GM11168 (cell line): ENCODE results near the gene LRCH4.

ENCODE experiments used
- in situ Hi-C: fragments of 300-500 bp; cut with MboI; formaldehyde crosslinking; loops from one replicate; pipeline ENCODE4 v1.12.0; 2022; ENCODE audit warnings: low sequenced_read_pairs; ENCODE audit not compliant: unreplicated experiment

LRCH4 gene

DNA sequence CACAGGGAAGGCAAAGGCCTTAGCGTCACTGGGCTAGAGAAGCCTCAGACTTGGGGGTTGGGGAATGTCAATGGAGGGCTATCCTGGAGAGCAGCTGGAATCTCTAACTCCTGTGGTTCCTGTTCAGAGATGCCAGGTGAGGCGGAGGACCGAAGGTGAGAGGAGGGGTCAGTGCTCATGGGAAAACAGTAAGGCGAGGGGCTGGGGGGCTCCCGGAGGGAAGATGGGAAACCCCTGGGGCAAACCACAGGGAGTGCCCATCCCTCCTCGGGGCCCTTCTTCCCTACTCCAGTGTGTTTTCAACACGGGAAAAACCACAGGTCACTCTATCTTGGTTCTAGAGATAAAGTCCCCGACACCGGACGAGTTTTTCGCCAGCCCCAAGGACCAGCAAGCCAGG is 3.3 kb downstream of the LRCH4 start:
- in situ Hi-C loops, result no loop called here

DNA sequence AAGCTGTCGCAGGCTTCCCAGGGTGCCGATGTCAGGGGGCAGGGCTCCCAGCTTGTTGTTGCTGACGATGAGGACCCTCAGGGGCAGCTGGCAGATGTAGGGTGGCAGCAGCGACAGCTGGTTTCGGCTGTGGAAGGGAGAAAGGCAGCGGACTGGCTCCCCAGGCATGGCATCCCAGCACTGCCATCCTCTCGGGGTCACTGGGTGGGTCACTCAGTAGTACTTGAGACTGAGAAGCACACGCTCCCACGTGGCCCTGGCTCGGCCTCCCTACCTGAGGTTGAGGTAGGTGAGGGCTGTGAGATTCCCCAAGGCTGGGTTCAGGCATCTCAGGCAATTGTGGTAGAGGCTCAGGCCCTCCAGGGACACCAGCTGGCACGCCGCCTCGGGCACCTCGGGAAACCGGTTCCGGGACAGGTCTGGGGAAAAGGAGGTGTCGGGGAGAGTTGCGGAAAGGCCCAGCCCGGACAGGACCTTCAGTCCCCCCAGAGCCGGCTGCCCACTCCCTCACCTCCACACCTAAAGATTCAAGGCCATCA is 3.8 kb downstream of the LRCH4 start:
- in situ Hi-C loops, result no loop called here

DNA sequence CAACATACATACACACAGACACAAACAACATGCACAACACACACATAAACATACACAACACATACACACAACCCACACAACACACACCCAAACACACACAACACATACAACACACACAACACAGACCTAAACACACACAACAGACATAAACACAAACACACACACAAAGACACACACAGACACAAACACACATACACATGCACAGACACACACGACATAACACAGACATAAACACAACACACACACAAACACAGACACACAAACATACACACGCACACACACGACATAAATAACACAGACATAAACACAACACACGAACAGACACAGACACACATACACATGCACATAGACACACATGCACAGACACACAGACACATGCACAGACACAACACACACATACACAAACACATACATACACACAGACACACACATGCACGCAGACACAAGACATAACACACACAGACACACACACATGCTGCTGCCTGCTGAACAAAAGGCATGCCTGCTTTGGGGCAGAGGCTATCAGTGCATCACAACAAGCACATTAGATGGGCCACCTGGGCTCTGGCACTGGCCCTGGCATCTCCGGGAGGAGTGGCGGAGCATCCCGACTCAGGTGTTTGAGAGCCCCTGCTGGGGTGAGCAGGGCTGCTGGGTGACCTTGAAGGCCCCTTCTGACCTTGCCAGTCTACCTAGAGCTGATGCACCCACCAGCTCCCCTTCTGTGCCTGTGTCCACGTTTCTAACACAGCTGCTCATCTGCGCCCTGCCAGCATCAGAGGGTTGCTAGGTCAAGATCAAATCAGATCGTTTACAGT is 5.3 kb downstream of the LRCH4 start:
- in situ Hi-C loops, result no loop called here

DNA sequence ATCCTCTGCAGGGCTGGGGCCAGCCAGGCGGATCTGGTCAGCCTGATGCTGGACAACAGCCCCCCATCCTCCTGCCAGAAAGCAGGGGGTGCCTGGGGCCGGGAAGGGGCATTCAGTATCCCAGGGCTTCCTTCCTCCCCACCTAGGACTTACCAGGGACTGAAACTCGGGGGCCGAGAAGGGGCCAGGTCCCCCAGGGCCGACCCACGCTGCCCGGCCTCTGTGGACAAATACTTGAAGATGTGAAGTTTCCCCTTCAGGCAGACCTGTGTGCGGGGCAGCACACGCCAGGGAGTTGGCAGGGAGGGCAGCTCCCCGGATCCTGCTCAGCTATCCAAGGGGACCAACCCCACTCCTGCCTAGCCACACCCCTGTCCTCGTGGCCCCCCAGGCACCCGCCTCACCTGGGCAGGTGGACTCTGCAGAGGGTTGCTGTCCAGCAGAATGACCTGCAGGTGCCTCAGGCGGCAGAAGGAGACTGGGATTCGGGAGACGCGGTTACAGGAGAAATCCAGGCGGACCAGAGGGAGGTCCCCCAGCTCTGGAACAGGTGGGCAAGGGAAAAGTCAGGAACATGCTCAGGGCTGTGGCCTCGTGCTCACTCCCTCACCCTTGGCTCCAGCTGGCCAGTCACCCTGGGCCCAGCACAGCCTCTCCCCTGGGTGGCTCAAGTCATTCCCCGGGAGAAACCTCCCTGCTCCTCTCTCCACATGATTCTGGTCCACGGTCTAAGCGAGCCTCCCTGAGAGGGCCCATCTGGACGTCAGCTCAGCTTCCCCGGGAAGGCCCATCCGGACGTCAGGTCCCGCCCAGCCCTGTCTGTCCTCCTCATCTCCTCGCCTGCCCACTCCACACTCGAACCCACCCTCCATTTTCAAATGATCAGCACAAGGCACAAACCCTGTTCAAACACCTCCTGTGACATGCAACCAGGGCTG is 7.4 kb downstream of the LRCH4 start:
- in situ Hi-C loops, result no loop called here

DNA sequence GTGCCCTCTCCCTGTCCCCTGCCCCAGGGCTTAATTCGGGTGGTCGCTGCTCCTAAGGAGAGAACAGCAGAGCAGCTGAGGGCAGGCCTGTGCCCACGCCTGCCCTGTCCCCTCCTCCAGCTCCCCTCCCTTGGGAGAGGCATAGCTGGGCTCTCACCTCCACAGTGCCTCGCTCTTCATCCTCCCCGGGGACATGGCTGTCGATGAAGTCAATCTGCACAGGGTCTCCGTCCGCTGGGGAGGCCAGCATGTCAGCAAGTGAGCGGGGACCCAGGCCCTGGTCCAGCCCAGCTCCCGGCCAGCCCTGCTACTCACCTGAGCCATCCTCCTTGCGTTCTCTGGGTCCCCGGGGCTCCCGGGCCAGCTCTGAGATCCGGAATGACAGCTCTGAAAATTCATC is 8.4 kb downstream of the LRCH4 start:
- in situ Hi-C loops, result no loop called here

DNA sequence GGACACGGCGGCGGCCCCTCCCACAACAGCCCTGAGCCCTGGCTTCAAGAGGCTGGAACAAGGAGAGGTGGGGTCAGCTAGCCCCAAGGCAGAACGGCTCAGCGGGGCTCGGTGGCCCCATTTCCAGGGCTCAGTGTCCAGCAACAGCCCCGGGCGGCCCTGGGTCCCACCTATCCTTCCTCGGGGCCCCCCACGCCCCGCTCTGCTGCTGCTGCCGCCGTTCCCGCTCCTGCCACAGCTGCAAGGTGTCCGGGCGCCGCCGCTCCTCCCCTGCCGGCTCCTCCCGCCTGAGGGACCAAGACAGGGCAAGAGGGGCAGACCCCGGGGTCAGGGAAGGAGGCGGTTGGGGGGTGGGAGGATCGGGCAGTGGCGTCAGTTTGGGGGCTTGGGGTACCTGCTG is 8.8 kb downstream of the LRCH4 start:
- in situ Hi-C loops, result no loop called here

DNA sequence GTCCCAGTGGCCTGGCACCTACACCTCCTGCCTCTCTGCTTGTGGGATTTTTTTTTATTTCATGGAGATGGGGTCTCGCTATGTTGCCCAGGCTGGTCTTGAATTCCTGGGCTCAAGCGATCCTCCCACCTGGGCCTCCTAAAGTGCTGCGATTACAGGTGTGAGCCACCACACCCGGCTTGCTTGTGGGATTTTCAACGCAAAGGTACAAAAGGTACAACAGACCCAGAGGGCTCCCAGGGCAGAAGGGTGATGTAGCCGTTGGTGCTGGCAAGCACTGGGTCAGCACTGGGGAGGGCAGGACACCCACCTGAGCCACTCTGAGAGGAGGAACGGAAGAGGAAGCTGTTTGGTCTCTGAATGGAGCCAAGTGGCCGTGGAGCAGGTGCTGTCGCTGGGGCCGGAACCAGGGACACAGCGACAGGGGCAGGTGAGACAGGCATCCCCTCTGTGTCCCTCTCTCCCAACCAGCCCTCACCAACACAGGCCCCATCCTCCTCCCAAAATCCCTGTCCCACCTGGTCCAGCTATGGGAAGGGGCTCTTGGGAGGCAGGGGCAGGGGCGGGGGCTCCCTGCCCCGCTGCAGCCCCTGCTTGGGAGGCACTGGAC is 9.4 kb downstream of the LRCH4 start:
- in situ Hi-C loops, result no loop called here

DNA sequence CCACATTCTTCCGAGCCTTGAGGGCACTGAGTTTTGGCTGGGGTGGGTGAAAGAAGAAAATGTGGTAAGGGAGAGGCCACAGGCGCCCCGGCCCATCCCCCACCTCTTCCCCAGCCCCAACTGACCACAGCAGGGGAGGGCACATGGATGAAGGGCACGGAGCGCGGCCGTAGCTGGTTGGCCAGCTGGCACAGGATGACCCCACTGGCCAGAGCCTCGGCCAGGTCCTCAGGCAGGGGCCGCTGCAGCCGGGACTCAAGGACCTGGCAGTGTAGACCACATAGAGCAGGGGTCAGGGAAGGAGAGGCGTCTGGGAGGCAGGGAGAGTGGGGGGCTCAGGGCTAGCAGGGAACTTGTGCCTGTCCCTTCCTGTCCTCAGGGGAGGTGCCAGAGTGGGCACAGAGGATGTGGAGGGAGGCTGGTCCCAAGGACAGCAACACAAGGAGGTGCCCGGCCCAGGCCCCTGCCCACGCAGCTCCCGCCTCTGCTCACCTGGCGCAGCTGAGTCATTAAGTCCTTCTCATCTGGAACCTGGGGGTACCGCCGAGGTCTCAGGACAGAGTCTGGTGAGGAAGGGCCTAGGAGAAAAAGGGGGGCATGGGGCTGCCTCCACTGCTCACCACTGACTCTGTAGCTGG is 10.1 kb downstream of the LRCH4 start:
- in situ Hi-C loops, result no loop called here

DNA sequence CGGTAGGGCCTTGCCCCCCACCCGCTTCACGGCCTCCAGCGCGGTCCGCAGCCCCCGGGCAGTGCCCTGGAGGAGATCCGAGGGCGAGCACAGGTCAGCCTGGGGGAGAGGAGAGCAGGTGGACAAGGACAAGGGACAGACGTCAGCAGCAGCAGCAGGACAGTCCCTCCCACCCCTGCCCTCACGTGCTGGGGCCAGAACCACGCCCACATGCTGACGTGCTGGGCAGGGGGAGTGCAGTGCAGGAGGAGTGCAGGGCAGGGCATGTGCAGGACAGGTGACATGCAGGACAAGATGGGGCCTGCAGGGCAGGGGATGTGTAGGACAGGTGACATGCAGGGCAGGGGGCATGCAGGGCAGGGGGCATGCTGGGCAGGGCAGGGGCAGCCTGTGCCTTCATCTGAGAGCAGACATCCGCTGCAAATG is 10.7 kb downstream of the LRCH4 start:
- in situ Hi-C loops, result no loop called here

DNA sequence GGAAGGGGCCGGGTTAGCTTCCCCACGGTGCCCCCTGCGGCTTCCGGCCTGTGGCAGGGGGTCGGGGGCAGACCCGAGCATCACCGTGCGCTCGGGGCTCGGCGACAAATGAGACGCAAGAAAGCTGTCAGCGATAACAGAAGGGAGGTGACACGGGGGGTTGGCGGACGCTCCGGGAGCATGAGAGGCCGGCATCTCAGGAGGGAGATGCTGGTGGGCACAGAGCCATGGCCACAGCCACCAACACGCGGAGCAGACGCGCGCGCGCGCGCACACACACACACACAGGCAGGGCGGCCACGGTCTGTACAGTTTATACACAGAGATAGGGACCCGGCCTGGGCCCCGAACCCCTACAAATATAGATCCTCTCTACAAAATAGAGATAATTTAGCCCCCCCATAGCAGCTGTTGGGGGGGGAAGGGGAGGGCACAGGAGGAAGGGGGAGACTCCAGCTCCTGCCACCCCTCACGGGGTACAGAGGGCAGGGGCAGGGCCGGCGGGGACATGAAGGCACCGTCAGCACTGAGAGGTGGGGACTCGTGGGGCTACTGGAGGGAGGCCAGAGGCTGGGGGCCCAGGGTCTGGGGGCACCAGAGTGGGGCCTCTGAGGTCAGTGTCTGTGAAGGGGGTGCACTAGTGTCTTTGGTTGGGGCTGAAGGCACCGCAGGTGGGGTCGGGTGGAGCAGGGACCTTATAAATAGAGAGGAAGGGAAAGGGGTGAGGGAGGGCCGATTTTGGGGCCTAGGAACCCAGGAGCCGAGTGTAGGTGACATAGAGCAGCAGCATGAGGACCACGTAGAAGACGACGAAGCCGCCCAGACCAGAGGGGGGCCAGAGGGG is 11.3 kb downstream of the LRCH4 start:
- in situ Hi-C loops, result no loop called here

DNA sequence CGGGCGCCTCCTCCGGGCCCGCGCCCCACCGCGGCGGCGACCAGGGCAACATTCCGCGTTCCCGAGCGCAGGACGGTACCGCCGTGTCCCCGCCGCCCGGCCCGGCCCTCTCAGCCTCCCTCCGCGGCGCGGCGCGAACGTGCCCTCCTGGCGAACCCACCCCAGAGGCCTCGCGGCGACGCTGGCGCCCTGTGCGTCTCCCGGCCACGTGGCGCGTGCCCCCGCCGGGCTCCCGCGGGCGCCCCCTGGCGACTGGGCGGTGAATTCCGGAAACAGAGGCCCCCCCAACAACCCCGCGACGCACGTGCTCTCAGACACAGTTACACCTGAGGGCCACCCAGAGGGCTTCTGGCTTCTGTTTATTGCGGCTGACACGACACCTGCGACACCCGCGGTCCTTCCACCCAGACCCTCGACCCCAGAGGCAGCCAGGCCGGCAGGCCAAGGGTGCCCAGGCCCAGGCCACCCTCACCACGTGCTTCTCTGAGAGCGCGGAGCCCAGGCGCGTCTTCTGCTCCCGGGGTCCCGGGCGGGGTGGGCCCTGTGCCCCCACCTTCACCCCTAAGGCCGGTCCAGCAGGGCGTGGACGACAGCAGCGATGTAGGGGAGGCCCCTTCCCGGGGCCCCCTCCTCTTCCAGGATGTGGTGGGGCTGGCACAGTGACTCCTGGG is 12.1 kb downstream of the LRCH4 start, which contains the start of gene SAP25:
Gene SAP25, minus strand, starts transcription at position 210 of the 671 bp plus-strand sequence. Its CDS starts 158 bp downstream, at position 52.
- in situ Hi-C loops, result no loop called here

DNA sequence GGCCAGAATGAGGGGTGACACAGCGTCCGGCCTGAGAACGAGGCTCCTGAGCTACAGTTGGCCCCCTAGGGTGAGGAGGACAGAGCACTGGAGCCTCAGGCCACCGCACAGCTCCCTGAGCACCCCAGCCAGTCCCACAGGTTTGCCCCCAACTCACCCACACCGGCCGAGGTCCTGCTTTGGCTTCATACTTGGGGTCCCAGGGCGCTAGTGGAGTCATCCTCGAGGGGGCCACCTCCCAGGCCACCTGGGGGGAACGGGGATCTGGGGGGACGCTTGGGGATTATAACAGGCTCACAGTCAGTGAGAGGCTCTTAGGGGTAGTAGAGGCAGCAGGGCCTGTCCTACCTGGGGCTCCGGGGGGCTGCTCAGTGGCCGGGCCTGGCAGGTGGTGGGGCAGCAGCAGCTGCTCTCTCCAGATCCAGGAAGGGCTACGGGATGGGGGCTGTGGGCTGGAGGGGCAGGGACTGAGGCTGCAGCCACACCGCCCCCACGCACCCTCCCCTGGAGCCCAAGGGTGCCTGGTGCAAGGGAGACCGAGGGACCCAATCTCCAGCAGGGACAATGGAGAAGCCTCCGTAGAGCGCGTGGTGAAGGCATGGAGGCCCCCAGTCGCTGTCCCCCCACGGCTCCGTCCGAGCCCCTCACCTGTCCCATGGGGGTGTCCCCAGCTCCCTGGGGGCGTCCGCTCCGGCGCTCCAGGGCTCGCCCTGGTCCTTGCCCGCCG is 12.8 kb downstream of the LRCH4 start:
- in situ Hi-C loops, result no loop called here

DNA sequence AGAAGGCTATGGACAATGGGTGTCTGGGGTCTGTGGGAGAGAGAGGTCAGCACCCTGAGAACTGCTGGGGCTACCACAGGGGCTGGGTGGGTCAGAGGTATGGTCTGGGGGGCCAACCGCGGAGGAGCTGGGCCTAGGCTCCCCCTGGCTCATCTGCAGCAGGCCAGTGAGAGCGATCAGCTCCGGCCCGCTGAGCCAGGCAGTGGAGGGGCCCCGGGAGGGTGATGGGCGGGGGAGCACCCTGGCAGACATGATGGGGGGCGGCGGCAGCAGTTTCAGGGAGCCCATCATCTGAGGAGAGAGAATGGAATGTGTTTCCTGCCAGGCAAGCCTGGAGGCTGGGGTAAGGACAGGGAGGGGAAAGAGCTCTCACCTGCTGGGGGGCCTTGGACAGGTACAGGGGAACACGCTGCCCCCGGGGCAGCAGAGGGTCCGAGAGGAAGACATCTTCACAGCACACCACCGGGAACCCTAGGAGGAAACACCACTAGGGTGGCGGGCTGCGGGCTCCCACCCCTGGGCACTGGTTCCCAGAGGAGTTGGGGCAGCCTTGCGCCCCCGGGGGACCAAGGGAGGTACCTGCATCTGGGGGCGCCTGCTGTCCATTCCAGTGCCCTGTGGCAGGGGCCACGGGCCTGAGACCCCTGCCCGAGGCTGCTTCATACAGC is 13.5 kb downstream of the LRCH4 start:
- in situ Hi-C loops, result no loop called here

DNA sequence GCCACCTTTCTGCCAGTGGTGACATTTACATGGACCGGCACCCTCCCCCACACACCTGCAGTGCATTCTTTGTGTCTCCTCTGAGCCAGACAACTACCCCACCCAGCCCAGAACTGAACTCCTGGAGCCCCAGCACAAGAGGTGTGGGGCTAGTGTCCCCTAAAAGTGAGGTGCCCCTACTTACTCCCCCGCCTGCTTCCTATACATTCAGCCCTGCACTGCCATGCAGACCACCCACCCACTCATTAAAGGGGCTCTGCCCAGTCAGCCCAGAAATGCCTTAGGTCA is 14.2 kb downstream of the LRCH4 start:
- in situ Hi-C loops, result no loop called here

DNA sequence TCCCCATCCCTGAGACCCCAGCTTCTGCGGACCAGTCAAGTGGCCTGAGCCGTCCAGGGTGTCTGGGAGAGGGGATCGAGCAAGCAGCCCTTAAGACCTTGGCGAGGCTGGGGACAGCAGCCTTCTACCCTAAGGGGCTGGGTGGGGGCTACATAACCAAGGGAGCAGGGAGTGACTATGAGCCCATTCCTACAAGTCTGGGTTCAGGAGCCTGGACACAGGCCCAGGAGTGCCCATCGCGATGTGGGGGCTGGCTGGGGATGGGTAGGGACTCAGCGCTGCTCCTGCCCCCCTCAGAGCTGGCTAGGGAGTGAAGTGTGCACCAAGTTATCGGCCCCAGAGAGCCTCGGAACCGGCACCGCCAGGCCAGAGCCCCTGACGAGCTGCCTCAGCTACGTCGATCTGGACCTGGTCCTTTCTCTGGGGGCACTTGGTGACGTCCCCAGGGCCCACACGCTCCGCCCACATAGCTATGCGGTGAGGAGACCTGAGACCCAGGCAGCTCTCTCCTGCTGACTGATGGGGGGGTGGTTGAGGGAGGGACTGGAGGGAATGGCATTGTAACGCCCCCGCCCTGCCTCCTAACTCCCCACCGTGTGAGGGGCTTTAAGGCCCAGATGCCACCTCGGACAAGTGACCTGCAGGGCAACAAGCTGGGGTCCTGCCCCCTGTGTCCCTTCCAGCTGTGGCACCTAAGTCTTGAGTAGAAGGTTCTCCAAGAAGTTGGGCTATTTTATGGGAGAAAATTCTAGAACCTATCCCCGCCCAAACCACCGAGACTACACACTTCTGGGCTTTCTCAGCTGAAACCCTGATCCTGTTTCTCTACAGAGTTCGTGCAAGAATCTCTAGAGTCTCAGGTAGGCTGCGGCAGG is 14.7 kb downstream of the LRCH4 start:
- in situ Hi-C loops, result no loop called here

DNA sequence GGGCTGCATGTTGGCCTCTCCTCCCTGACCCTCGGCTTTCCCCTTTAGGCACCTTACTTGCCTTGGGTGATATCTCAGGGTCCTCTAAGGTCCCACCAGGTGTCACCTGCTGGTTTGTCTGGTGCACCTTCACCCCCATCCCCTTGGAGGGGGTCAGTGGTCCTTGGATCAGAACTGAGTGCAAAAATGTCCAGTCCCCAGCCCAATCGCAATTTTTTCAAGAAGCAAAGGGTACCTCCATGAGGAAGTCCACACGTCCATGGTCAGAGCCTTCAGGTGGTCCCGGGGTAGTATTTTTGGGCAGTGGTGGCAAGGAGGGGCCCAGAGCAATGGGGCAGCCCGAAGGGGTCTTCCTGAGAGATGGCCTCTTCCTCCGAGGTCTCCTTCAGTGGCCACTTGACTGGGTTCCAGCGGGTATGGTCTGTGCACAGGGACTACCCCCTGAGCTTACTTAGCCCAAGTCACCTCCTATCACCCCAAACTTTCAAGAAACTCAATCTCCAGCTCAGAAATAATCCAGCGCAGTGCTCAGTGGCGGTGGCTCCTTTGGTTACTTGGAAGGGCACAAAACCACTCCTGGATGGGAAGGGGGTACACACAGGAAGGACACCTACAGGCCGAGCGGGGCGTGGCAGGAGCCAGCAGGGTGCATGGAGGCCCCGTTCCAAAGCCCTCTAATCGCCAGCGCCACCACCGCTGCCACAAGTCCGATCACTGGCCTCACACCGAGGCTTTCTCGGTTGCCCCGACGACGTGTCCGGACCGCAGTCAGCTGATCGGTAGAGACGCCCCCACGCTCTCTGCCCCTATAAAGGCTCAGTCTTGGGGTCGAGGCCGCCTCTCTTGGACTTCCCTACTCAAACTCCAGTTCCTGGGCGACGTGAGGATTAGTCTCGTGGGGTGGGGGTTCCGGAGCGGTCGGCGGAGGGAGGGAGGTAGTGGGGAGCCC is 16.8 kb downstream of the LRCH4 start:
- in situ Hi-C loops, result no loop called here
